Uterus (tissue), 4 donors: ENCODE data around the gene CYGB. TPM values are rescaled to one million over a fixed set of nuclear protein-coding genes. Genes with fewer than 3 reads are reported as not detected.
A peak's percentile ranks its signal among the peaks of the same experiment; 100 is the strongest.

Experiments
- DNase-seq, 2 donors: peaks; one replicate each; pipeline ENCODE4 v3.0.0-alpha.2; 2019 to 2020
- H3K27ac ChIP-seq, 2 donors: fragments of 200-600 bp; sonication (generic); 1 replicate in 1 of 2; 2 replicates in 1 of 2; pipeline ENCODE4 v1.5.1; 2016 to 2018
- H3K27me3 ChIP-seq, 2 donors: fragments of 200-600 bp; sonication (generic); one replicate each; pipeline ENCODE4 v1.5.1; 2018 to 2019; ENCODE audit warnings: control low read depth in 1 of 2
- H3K36me3 ChIP-seq, 2 donors: fragments of 200-600 bp; sonication (generic); one replicate each; pipeline ENCODE4 v1.5.1; 2019; ENCODE audit warnings: control low read depth in 1 of 2
- H3K4me1 ChIP-seq, 2 donors: fragments of 200-600 bp; sonication (generic); one replicate each; pipeline ENCODE4 v1.5.1; 2018 to 2019; ENCODE audit warnings: control low read depth in 1 of 2
- H3K4me3 ChIP-seq, 2 donors: fragments of 200-600 bp; sonication (generic); 1 replicate in 1 of 2; 2 replicates in 1 of 2; pipeline ENCODE4 v1.5.1; 2018 to 2019; ENCODE audit warnings: mild to moderate bottlenecking in 1 of 2
- H3K9me3 ChIP-seq, 2 donors: fragments of 200-600 bp; sonication (generic); one replicate each; pipeline ENCODE4 v1.5.1; 2019; ENCODE audit warnings: control low read depth in 1 of 2
- POLR2A ChIP-seq, 2 donors: fragments of 450-650 bp; IDR thresholded peaks; one replicate each; pipeline ENCODE4 v1.6.1; 2016; ENCODE audit warnings: antibody characterized with exemption in 2 of 2, mild to moderate bottlenecking in 1 of 2, moderate library complexity in 1 of 2
- intact Hi-C: fragments of 100-400 bp; cut with DNase I; formaldehyde crosslinking; loops from one replicate; pipeline ENCODE4 v1.15.1; 2023; ENCODE audit warnings: low total_unique reads
- total RNA-seq, 4 donors: library from RNA; depleted of rRNA in 3 of 4; stranded (reverse); fragments of >200 nt in 3 of 4; gene quantifications; one replicate each; pipeline versions ENCODE4 v1.1.0 to v1.2.4, GENCODE V29; 2014 to 2023
- TF ChIP-seq, protein P1 (sequence below), 4 experiments: fragments of 200-600 bp in 2 of 4; fragments of 450-650 bp in 2 of 4; sonication (generic) in 2 of 4; IDR thresholded peaks; one replicate each; pipeline ENCODE4 v1.5.1; 2016 to 2019; ENCODE audit warnings: antibody characterized with exemption in 4 of 4, mild to moderate bottlenecking in 2 of 4, moderate library complexity in 1 of 4
- donor health status: DM: yes; HTN: yes; CAD: no.

The CYGB gene
- total RNA-seq, 4 donors from 2014 or later: 7.8 to 33.2 (median 19.8) TPM

DNA sequence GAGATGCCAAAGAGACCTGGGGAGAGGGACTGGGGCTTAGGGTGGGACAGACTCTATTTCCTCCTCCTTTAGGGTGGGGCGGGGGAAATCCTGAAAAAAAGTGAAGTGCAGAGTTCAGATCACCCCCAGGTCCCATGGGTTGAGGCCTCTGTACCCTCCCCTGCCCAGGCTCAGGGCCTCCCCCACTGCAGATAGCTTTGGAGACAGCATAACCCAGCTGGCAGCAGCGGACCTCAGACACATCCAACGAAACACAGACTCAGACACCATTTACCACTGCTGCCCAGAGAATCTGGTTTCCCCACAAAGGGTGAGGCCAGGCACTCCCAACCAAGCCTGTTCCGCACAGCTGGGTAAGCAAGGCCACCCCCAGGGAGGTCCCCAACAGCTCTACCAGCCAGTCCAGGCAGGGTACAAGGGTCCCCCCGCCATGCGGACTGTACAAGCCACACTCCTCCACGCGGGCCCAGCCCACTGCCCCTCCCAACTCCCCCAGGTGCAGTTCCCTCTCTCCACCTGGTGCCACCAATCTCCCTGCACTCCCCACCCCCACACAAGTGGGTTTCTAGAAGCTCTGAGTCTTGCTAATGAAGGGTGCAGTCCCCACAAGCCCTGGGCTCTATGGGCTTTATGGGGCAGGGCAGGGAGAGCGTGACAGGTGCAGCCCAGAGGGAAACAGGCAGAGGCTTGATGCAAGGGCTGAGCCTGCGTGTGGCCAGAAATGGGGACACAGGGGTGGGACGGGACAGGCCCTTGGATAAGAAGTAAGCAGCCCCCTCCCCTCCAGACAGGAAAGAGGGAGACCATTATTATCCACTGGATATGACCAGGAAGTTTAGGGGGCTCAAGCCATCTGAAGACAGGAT is 45.2 kb downstream of the CYGB start:
- DNase-seq: no peak
- TF ChIP-seq, protein P1, sequence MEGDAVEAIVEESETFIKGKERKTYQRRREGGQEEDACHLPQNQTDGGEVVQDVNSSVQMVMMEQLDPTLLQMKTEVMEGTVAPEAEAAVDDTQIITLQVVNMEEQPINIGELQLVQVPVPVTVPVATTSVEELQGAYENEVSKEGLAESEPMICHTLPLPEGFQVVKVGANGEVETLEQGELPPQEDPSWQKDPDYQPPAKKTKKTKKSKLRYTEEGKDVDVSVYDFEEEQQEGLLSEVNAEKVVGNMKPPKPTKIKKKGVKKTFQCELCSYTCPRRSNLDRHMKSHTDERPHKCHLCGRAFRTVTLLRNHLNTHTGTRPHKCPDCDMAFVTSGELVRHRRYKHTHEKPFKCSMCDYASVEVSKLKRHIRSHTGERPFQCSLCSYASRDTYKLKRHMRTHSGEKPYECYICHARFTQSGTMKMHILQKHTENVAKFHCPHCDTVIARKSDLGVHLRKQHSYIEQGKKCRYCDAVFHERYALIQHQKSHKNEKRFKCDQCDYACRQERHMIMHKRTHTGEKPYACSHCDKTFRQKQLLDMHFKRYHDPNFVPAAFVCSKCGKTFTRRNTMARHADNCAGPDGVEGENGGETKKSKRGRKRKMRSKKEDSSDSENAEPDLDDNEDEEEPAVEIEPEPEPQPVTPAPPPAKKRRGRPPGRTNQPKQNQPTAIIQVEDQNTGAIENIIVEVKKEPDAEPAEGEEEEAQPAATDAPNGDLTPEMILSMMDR (IDR thresholded peaks at IDR 0.05): no peak
- no peak for TF ChIP-seq POLR2A (IDR thresholded peaks at IDR 0.05)
- Histone ChIP-seq H3K27ac (peak overlapping the region; percentile 4 to 49), H3K4me3 (no peak overlapping the region), H3K36me3 (no peaks in the 10 kb centered on the region), H3K4me1 (no peaks in the 10 kb centered on the region), H3K9me3 (no peaks in the 10 kb centered on the region), H3K27me3 (no peaks in the 10 kb centered on the region)
- intact Hi-C loops: no loop called here

DNA sequence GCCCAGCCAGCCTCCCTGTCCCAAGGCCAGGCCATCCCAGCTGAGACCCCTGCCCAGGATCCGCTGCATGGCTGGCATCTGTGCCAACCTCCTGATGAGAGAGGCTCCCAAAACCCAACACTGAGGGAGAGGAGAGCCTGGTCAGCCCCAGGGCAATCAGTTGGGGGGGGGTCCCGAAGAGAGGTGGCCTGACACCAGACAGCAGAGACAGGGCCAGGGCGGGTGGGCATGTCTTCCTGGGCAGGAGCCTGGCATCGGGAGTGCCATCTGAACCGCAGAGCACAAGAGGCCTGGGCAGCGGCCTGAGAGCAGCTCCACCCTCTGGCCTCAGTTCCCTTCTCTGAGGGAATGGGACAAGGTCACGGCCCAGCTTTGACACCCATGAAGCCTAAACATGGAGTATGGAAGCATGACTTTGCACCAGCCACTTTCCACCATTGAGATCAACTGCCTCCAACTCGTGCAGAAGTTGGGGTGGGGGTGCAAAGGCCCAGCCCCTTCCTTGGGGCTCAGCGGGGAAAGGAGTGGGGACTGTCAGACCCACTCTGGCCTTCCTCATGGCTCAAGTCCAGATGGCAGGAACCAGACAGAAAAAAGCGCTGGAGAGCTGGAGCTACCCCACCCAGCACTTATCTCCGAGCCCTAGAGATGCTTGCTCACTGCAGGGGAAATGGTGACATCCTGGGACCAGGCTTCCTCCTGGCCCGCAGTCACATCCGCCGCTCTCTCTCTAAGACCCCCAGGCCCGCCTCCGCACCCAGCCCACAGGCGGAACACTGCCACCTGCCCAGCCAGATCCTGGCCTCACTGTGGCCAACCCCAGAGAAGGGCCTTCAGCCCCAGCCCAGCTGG is 46.0 kb downstream of the CYGB start:
- Histone ChIP-seq H3K9me3 (no peaks in the 10 kb centered on the region), H3K27ac (peak overlapping the region in 1 of 2 donors; percentile 4), H3K4me1 (no peaks in the 10 kb centered on the region), H3K27me3 (no peaks in the 10 kb centered on the region), H3K36me3 (no peaks in the 10 kb centered on the region), H3K4me3 (no peak overlapping the region)
- no peak for DNase-seq
- intact Hi-C loops: no loop called here
- TF ChIP-seq, protein P1 (IDR thresholded peaks at IDR 0.05): no peak
- TF ChIP-seq POLR2A (IDR thresholded peaks at IDR 0.05): no peak

DNA sequence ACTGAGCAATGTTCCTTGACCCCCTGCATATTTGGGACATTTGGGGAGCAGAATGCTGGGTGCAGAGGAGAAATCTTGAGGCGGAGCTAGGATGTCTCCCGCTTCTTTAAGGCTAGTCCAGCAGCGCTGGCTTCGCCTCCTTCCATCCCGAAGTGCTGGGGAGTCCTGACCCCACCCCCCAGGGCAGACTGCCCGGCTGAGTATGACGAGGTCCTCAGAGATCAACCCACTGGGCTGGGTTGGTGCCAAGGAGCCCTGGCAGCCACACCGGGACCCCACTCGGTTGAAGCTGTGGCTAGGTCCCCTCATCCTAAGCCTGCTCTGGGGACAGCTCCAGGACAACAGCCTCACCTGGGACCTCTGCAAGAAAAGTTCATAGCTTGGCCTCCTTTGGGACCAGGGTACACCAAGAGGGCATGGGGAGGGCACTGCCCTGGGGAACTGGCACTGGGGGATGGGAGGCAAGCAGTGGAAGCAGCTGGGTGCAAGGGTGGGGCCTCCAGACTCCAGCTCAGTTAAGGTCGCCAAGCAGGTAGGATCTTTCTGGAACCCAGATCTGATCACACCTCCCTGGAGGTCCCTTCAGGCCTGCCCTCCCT is 47.3 kb downstream of the CYGB start:
- no peaks in the 10 kb centered on the region for H3K27me3 ChIP-seq
- H3K9me3 ChIP-seq: no peaks in the 10 kb centered on the region
- intact Hi-C loops: no loop called here
- H3K27ac ChIP-seq: no peak overlapping the region
- H3K4me1 ChIP-seq: no peaks in the 10 kb centered on the region
- H3K36me3 ChIP-seq: no peaks in the 10 kb centered on the region
- no peak for DNase-seq
- H3K4me3 ChIP-seq: no peak overlapping the region
- TF ChIP-seq, protein P1 (IDR thresholded peaks at IDR 0.05): no peak
- no peak for TF ChIP-seq POLR2A (IDR thresholded peaks at IDR 0.05)

DNA sequence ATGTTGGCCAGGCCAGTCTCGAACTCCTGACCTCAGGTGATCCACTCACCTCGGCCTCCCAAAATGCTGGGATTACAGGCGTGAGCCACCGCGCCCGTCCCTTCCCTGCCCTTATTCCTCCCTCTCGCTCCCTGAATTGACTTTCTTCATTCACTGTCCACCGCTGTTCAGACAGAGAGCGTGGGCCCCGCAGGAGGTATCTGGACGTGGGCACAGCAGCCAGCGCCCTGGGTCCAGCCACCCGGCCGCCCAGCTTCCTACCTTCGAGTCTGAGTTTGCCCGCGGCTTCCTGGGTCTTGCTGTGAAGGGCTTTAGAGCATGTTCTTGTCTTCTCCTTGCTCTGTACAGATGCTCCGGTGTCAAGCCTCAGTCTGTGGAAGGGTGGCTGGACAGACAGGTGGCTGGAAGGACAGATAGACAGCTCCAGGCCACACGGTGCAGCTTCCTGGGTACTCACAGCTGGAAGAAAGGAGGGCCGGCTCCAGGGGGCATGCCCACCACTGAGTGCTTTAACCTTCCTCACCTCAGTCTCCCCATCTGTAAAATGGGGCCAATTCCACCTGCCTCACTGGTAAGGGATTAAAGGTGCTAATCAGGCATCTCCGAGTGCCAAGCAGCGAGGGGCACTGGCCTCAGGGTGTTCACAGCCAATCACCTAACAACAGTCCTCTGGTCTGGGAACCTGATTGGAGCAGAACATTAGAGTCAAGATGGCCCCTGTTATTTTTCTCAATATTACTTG is 49.9 kb downstream of the CYGB start:
- Histone ChIP-seq H3K9me3 (no peaks in the 10 kb centered on the region), H3K27me3 (no peaks in the 10 kb centered on the region), H3K36me3 (no peaks in the 10 kb centered on the region), H3K4me3 (no peak overlapping the region), H3K4me1 (no peaks in the 10 kb centered on the region), H3K27ac (no peak overlapping the region)
- no peak for DNase-seq
- intact Hi-C loops: no loop called here
- TF ChIP-seq POLR2A (IDR thresholded peaks at IDR 0.05): no peak
- TF ChIP-seq, protein P1 (IDR thresholded peaks at IDR 0.05): no peak
